ENCODE data around the gene OR2AG2. TPM values are rescaled to one million over a fixed set of nuclear protein-coding genes. Genes with fewer than 3 reads are reported as not detected.

OR2AG2 gene
- total and polyA plus RNA-seq, 9 of the 15 experiments (the other 6 are each of a cell fraction or from before 2014, with no cell fraction given) = 0.15 to 0.91 (median 0.55) TPM

DNA sequence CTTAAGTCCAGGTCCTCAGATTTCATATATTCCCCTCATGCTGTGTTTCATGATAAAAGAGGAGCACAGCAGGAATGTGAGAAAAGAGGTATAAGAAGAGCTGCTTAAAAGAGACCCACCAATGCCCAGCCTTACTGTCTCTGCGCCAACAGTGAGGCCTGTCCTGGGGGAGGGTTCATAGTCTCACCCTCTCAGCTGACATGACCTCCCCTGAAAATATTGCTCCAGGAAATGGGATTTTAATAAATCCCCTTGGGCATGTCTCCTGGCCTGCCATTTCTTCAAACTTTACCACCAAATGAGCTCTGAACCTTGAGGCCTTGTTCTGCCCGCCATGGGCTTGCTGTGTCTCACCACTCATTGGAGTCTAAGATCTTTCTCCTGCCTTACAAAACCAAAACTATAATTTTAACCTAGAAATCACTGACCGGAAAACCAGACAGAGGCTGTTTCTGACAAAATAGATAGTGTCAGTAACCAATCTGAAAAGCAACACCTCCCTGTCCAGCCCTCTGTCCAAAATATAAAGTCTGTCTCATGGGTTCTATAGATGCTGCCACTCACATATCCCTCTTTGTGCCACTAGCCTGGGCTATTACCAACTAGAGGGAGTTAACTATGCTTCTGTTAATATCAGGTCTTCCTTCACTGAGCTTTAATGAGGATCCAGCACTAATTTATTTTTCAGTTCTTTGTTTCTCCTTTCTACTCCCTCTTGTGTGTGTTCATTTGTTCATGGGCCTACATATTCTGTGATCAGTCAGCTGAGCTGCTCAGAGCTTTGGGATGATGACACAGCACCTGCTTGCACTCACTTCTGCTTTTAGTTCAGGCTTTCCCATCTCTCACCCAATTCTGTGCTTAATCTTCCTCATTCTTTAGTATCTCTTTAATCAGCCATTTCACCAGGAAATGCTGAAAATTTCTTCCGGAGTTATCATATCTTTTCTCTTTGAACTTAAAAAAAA is at the start of gene OR2AG2 (continued):
- no peak for TF ChIP-seq ZKSCAN3 (CRISPR knock-in tag; IDR thresholded peaks at IDR 0.05)
- TF ChIP-seq ILK (tag; IDR thresholded peaks at IDR 0.05; ENCODE audit: borderline replicate concordance, low read depth) = no peak
- TF ChIP-seq SMARCA5 (IDR thresholded peaks at IDR 0.05) = no peak
- TF ChIP-seq HDAC8 (tag; IDR thresholded peaks at IDR 0.05) = no peak
- no peak for TF ChIP-seq RBBP5 (IDR thresholded peaks at IDR 0.05; ENCODE audit: borderline replicate concordance, insufficient read depth, low read length, poor library complexity, severe bottlenecking)
- TF ChIP-seq POU5F1 (IDR thresholded peaks at IDR 0.05; ENCODE audit: borderline replicate concordance, low read depth, low read length, partially characterized antibody) = no peak
- no peak for TF ChIP-seq DNMT1 (IDR thresholded peaks at IDR 0.05)
- TF ChIP-seq ZNF282 (CRISPR knock-in tag; IDR thresholded peaks at IDR 0.05) = no peak
- no peak for TF ChIP-seq ZNF696 (CRISPR knock-in tag; conservative IDR thresholded peaks at IDR 0.05)
- TF ChIP-seq THRAP3 (IDR thresholded peaks at IDR 0.05; ENCODE audit: borderline replicate concordance) = no peak
- peak; percentile 56; the same call in 1 of the 2 replicates for TF ChIP-seq MAFG (tag; conservative IDR thresholded peaks at IDR 0.05)
- peak; percentile 9 to 35; a peak in 2 of 4 replicates for TF ChIP-seq NRF1 (conservative IDR thresholded peaks at IDR 0.05 in 1 of 2, IDR thresholded peaks at IDR 0.05 in 1 of 2)
- no peak for TF ChIP-seq DPF2 (IDR thresholded peaks at IDR 0.05)
- TF ChIP-seq NELFE (IDR thresholded peaks at IDR 0.05; ENCODE audit: insufficient read depth, insufficient read length) = no peak
- TF ChIP-seq MYNN (IDR thresholded peaks at IDR 0.05) = no peak
- no peak for TF ChIP-seq MYNN (CRISPR knock-in tag; IDR thresholded peaks at IDR 0.05)
- TF ChIP-seq HDAC3 (IDR thresholded peaks at IDR 0.05; ENCODE audit: borderline replicate concordance, partially characterized antibody) = no peak
- no peak for TF ChIP-seq BCL6 (CRISPR knock-in tag; IDR thresholded peaks at IDR 0.05)
- no peak for TF ChIP-seq NR2C2 (CRISPR knock-in tag; IDR thresholded peaks at IDR 0.05)
- peak; percentile 63 for TF ChIP-seq NR2C2 (tag; IDR thresholded peaks at IDR 0.05)
- TF ChIP-seq CSDE1 (IDR thresholded peaks at IDR 0.05) = no peak
- no peak for TF ChIP-seq HIVEP1 (CRISPR knock-in tag; IDR thresholded peaks at IDR 0.05)
- no peak for TF ChIP-seq ZEB2 (IDR thresholded peaks at IDR 0.05)
- TF ChIP-seq ZNF583 (CRISPR knock-in tag; IDR thresholded peaks at IDR 0.05) = no peak
- TF ChIP-seq POLR2A (conservative IDR thresholded peaks at IDR 0.05) = no peak
- no peak for TF ChIP-seq ELK3 (CRISPR knock-in tag; IDR thresholded peaks at IDR 0.05)
- TF ChIP-seq ZC3H4 (CRISPR knock-in tag; IDR thresholded peaks at IDR 0.05; ENCODE audit: borderline replicate concordance) = no peak
- TF ChIP-seq BRD9 (IDR thresholded peaks at IDR 0.05; ENCODE audit: low read depth, partially characterized antibody) = no peak
- TF ChIP-seq ZNF23 (CRISPR knock-in tag; IDR thresholded peaks at IDR 0.05) = no peak
- TF ChIP-seq ARID2 (IDR thresholded peaks at IDR 0.05) = no peak
- no peak for TF ChIP-seq TCF7 (IDR thresholded peaks at IDR 0.05; ENCODE audit: borderline replicate concordance)
- TF ChIP-seq L3MBTL2 (IDR thresholded peaks at IDR 0.05) = no peak
- TF ChIP-seq EHMT2 (IDR thresholded peaks at IDR 0.05) = no peak
- no peak for TF ChIP-seq TFAM (CRISPR knock-in tag; conservative IDR thresholded peaks at IDR 0.05)
- TF ChIP-seq XRCC4 (IDR thresholded peaks at IDR 0.05; ENCODE audit: extremely low read depth, insufficient read depth, insufficient read length) = no peak

Measured in K562 (cell line).